GM18858 (cell line): ENCODE data around the gene SP3.
A peak's percentile ranks its signal among the peaks of the same experiment; 100 is the strongest.

ENCODE experiments used
- ATAC-seq: cut with Tn5 transposase; IDR thresholded peaks from one replicate; pipeline ENCODE4 v1.9.1; 2021; ENCODE audit not compliant: unreplicated experiment

Gene SP3

GRCh38 chr2:173860566-173860965 is 104.6 kb downstream of the SP3 start:
- ATAC-seq = no peak

GRCh38 chr2:173860082-173860481 is 105.1 kb downstream of the SP3 start:
- ATAC-seq = no peak

- peak; percentile 74 for ATAC-seq
These were observed 106.9 kb downstream of the SP3 start for GRCh38 chr2:173858291-173858731.
